H1 (cell line): Measurements from ENCODE around the gene ANXA1. TPM values are rescaled to one million over a fixed set of nuclear protein-coding genes. Genes with fewer than 3 reads are reported as not detected.

ENCODE experiments used
- CTCF ChIA-PET: fragments of 300-600 bp; sonication (Branson Sonifier 250); formaldehyde crosslinking; loops from one replicate; lab custom pipeline; 2021; ENCODE audit not compliant: partially characterized antibody; lab: Charles Lee
- POLR2A ChIA-PET: fragments of 300-600 bp; sonication (Branson Sonifier 250); formaldehyde crosslinking; loops from one replicate; lab custom pipeline; 2021; ENCODE audit warnings: inconsistent platforms; ENCODE audit not compliant: partially characterized antibody; lab: Charles Lee
- DNase-seq, 2 experiments: peaks; one replicate each; pipeline versions ENCODE4 v3.0.0 to v3.0.0-alpha.2; 2010 to 2022; ENCODE audit warnings: low spot score in 2 of 2, low read depth in 1 of 2, mixed read lengths in 1 of 2
- FAIRE-seq: peaks from 2 replicates; lab custom pipeline; 2011; peaks lifted over from hg19 to GRCh38; lab: Jason Lieb, UNC
- H2AFZ ChIP-seq: 2 replicates; pipeline ENCODE4 v1.8.1; 2012; ENCODE audit warnings: low read length, inconsistent platforms
- H2AK5ac ChIP-seq: 2 replicates; pipeline ENCODE4 v1.6.1; 2013; ENCODE audit warnings: low read depth, low read length
- H2BK120ac ChIP-seq: replicated peaks from 2 replicates; pipeline ENCODE3; 2013; ENCODE audit warnings: low read depth, low read length, inconsistent platforms
- H2BK12ac ChIP-seq: 2 replicates; pipeline ENCODE4 v1.6.1; 2013; ENCODE audit warnings: low read depth, low read length
- H2BK15ac ChIP-seq: 2 replicates; pipeline ENCODE4 v1.6.1; 2013; ENCODE audit warnings: low read length
- H2BK20ac ChIP-seq: 2 replicates; pipeline ENCODE4 v1.6.1; 2013; ENCODE audit warnings: low read length
- H2BK5ac ChIP-seq: 2 replicates; pipeline ENCODE4 v1.6.1; 2013; ENCODE audit warnings: low read depth, low read length
- H3K14ac ChIP-seq: 2 replicates; pipeline ENCODE4 v1.6.1; 2013; ENCODE audit warnings: inconsistent platforms; ENCODE audit not compliant: insufficient read length
- H3K18ac ChIP-seq: 2 replicates; pipeline ENCODE4 v1.6.1; 2013; ENCODE audit warnings: low read length; ENCODE audit errors: extremely low read depth
- H3K23ac ChIP-seq: 2 replicates; pipeline ENCODE4 v1.6.1; 2013; ENCODE audit warnings: inconsistent platforms; ENCODE audit not compliant: insufficient read length
- H3K23me2 ChIP-seq: 2 replicates; pipeline ENCODE4 v1.6.1; 2013; ENCODE audit warnings: low read depth, low read length
- H3K27ac ChIP-seq: 2 replicates; pipeline ENCODE4 v1.6.1; 2011; ENCODE audit warnings: low read depth, low read length, inconsistent platforms
- H3K27me3 ChIP-seq, 4 experiments: replicated peaks in 1 of 4; 1 replicate in 1 of 4; 2 replicates in 3 of 4; pipeline versions ENCODE4 v1.6.1 to v1.8.1; 2011 to 2013; ENCODE audit warnings: low read length in 3 of 4, mild to moderate bottlenecking in 3 of 4, inconsistent platforms in 2 of 4, mixed read lengths in 2 of 4, moderate library complexity in 1 of 4; ENCODE audit not compliant: control insufficient read depth in 3 of 4, insufficient read depth in 3 of 4; ENCODE audit errors: extremely low read depth in 1 of 4
- H3K36me3 ChIP-seq, 4 experiments: 2 replicates each; pipeline versions ENCODE4 v1.6.1 to v1.8.1; 2011 to 2013; ENCODE audit warnings: mild to moderate bottlenecking in 4 of 4, low read length in 3 of 4, moderate library complexity in 2 of 4, control low read depth in 1 of 4, inconsistent platforms in 1 of 4; ENCODE audit not compliant: insufficient read depth in 4 of 4, control insufficient read depth in 2 of 4
- H3K4ac ChIP-seq: replicated peaks from 2 replicates; pipeline ENCODE3; 2013; ENCODE audit warnings: low read length, low read depth, mixed read lengths, inconsistent platforms; ENCODE audit not compliant: insufficient read length
- H3K4me1 ChIP-seq, 4 experiments: replicated peaks in 1 of 4; 1 replicate in 1 of 4; 2 replicates in 3 of 4; pipeline versions ENCODE4 v1.6.1 to v1.8.1; 2011 to 2013; ENCODE audit warnings: low read length in 3 of 4, inconsistent platforms in 2 of 4, mixed read lengths in 1 of 4; ENCODE audit not compliant: insufficient read depth in 4 of 4, control insufficient read depth in 3 of 4
- H3K4me2 ChIP-seq, 2 experiments: 2 replicates each; pipeline versions ENCODE4 v1.6.1 to v1.8.1; 2011 to 2013; ENCODE audit warnings: low read depth in 2 of 2, low read length in 2 of 2, control low read depth in 1 of 2, inconsistent platforms in 1 of 2, mild to moderate bottlenecking in 1 of 2; ENCODE audit not compliant: insufficient read depth in 1 of 2
- H3K4me3 ChIP-seq, 4 experiments: fragments of 200-600, 300-600 bp in 1 of 4; sonication (generic), shearing (Covaris generic), sonication (Bioruptor Twin) in 1 of 4; 2 replicates each; pipeline versions ENCODE4 v1.5.1 to v1.8.1; 2011 to 2016; ENCODE audit warnings: low read length in 4 of 4, low read depth in 3 of 4, control low read depth in 2 of 4, inconsistent platforms in 2 of 4, mild to moderate bottlenecking in 2 of 4, mixed read lengths in 1 of 4, moderate library complexity in 1 of 4; ENCODE audit not compliant: insufficient read depth in 2 of 4; ENCODE audit errors: extremely low read depth in 1 of 4
- H3K56ac ChIP-seq: replicated peaks from 2 replicates; pipeline ENCODE3; 2013; ENCODE audit warnings: low read depth, mild to moderate bottlenecking, mixed read lengths, low read length, inconsistent platforms; ENCODE audit not compliant: insufficient read length
- H3K79me1 ChIP-seq: 2 replicates; pipeline ENCODE4 v1.6.1; 2013; ENCODE audit warnings: low read depth, low read length, control low read depth
- H3K79me2 ChIP-seq, 2 experiments: 2 replicates each; pipeline versions ENCODE4 v1.6.1 to v1.8.1; 2012 to 2013; ENCODE audit warnings: low read length in 2 of 2, mild to moderate bottlenecking in 2 of 2, inconsistent platforms in 1 of 2; ENCODE audit not compliant: insufficient read depth in 2 of 2, control insufficient read depth in 1 of 2
- H3K9ac ChIP-seq, 4 experiments: replicated peaks in 1 of 4; 1 replicate in 1 of 4; 2 replicates in 3 of 4; pipeline versions ENCODE4 v1.6.1 to v1.8.1; 2011 to 2013; ENCODE audit warnings: low read depth in 3 of 4, low read length in 3 of 4, control low read depth in 2 of 4, mild to moderate bottlenecking in 2 of 4, moderate library complexity in 2 of 4, inconsistent platforms in 1 of 4; ENCODE audit errors: extremely low read depth in 1 of 4
- H3K9me3 ChIP-seq, 2 experiments: 2 replicates each; pipeline versions ENCODE4 v1.6.1 to v1.8.1; 2012 to 2013; ENCODE audit warnings: mild to moderate bottlenecking in 2 of 2, moderate library complexity in 2 of 2, control low read depth in 1 of 2, inconsistent platforms in 1 of 2, low read depth in 1 of 2, low read length in 1 of 2, mixed read lengths in 1 of 2; ENCODE audit not compliant: insufficient read depth in 2 of 2
- H4K20me1 ChIP-seq, 2 experiments: replicated peaks in 1 of 2; 2 replicates each; pipeline versions ENCODE3 to v1.8.1; 2011 to 2013; ENCODE audit warnings: inconsistent platforms in 2 of 2, low read length in 2 of 2, mild to moderate bottlenecking in 1 of 2; ENCODE audit not compliant: insufficient read depth in 2 of 2, control insufficient read depth in 1 of 2
- H4K5ac ChIP-seq: 2 replicates; pipeline ENCODE4 v1.6.1; 2013; ENCODE audit warnings: low read length, low read depth, mixed read lengths, inconsistent platforms; ENCODE audit not compliant: insufficient read length
- H4K8ac ChIP-seq: 2 replicates; pipeline ENCODE4 v1.8.0; 2013; ENCODE audit warnings: mild to moderate bottlenecking, moderate library complexity, low read length, inconsistent platforms; ENCODE audit not compliant: insufficient read depth; ENCODE audit errors: extremely low read depth
- H4K91ac ChIP-seq: replicated peaks from 2 replicates; pipeline ENCODE3; 2013; ENCODE audit warnings: low read length, mixed read lengths, inconsistent platforms; ENCODE audit not compliant: insufficient read length
- WGBS, 2 experiments: shearing (Covaris generic) in 1 of 2; methylation state at CpG; one replicate each; pipeline versions ENCODE4 v1.1.6 to v1.1.7; 2013 to 2015; ENCODE audit warnings: low lambda C conversion rate in 2 of 2, mixed read lengths in 2 of 2, inconsistent platforms in 1 of 2, low coverage in 1 of 2, missing lambda C conversion rate in 1 of 2; ENCODE audit not compliant: insufficient replicate concordance in 2 of 2, insufficient coverage in 1 of 2, insufficient read length in 1 of 2; ENCODE audit errors: extremely low coverage in 1 of 2, missing lambda C conversion rate in 1 of 2; 5-methylcytosine and 5-hydroxymethylcytosine counted together
- polyA plus RNA-seq, 7 experiments: library from polyadenylated mRNA; depleted of rRNA in 3 of 7; stranded (reverse) in 5 of 7; unstranded in 2 of 7; fragments of >200 nt in 5 of 7; fragments of 200-250 nt in 2 of 7; gene quantifications; 1 replicate in 5 of 7; 2 replicates in 1 of 7; 4 replicates in 1 of 7; pipeline versions ENCODE4 v1.2.1 to v1.2.3, GENCODE V29; 2011 to 2013; ENCODE audit warnings: missing spikeins in 2 of 7, mixed read lengths in 2 of 7
- total RNA-seq: library from RNA; stranded (reverse); fragmentation: NEBNext Ultra II Directional; extraction: Animal tissue kit (Norgen Biotek cat#: 25700); gene quantifications from 2 replicates; pipeline ENCODE4 v1.2.1, GENCODE V29; 2021

The ANXA1 gene
- total and polyA plus RNA-seq, 2 of the 8 experiments (the other 6 are each of a cell fraction or from before 2014, with no cell fraction given) = 0.71 to 5.7 TPM

DNA sequence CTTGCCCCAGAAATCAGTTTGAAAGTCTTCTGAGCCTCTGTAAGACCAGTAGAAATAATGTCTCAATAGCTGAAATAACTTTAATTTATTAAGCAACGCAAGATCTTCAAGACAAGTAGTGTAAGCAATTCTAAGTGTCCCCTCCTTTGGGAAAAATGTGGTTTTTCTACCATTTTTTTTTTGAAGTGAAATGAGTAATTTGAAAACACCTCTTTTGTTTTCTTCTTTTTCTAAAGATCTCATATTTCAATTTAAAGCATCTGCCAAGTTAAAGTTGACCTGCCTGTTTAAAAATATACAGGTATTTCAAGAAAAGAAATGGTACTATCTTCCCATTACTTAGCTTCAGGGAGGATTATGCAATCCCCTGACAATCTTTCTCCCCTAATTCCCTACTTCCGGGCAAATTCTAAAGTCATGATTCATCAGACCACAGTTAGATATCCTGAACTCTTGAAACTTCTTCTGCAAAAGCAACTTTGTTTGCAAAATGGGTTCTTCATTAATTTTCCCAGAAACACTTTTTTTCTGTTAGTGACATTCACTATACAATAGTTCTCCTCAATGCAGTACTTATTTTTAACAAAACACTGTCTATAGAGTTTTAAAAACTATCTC is 7.8 kb upstream of the ANXA1 start:
- Histone ChIP-seq H3K14ac (no peak overlapping the region), H3K27ac (no peak overlapping the region), H3K4me3 (no peak overlapping the region), H3K4me1 (no peaks in the 10 kb centered on the region), H3K27me3 (no peaks in the 10 kb centered on the region), H2BK5ac (no peak overlapping the region), H3K36me3 (no peaks in the 10 kb centered on the region), H3K9ac (no peak overlapping the region), H2AFZ (no peak overlapping the region), H4K91ac (no peak overlapping the region), H3K56ac (no peak overlapping the region), H3K4ac (no peak overlapping the region), H3K23me2 (no peaks in the 10 kb centered on the region), H3K79me2 (no peaks in the 10 kb centered on the region), H3K79me1 (no peaks in the 10 kb centered on the region), H3K23ac (no peak overlapping the region), H2AK5ac (no peak overlapping the region), H3K18ac (no peak overlapping the region), H2BK120ac (no peak overlapping the region), H3K9me3 (no peaks in the 10 kb centered on the region), H3K4me2 (no peak overlapping the region), H2BK15ac (no peak overlapping the region), H4K5ac (no peak overlapping the region), H4K20me1 (no peaks in the 10 kb centered on the region), H4K8ac (no peak overlapping the region), H2BK20ac (no peak overlapping the region), H2BK12ac (no peak overlapping the region)
- WGBS, 2 experiments = 88% methylated on average over 2 of the region's 2 CpGs; no CpG with 5 or more reads in 1 of the 2 experiments
- ChIA-PET CTCF (no interaction called here), POLR2A (interaction anchor here (0.9 kb wide), 1 partner anchor 11 kb away, joined by 3 read pairs; no protein-coding TSS in a partner anchor)
- FAIRE-seq (no peak), DNase-seq (no peak)
